Adipocyte (in vitro differentiated cells): ENCODE data around the gene WDR74.
"Not testable (repeated sequence)": the region's sequence is repeated elsewhere in the genome, so short reads cannot be mapped to it uniquely, and the experiment has no call there.

Source experiments
- DNase-seq: peaks from one replicate; pipeline ENCODE4 v3.0.0-alpha.2; 2015; ENCODE audit warnings: low read depth
- H3K27me3 ChIP-seq: replicated peaks from 2 replicates; pipeline ENCODE4 v1.7.0; 2013; ENCODE audit warnings: mild to moderate bottlenecking, low read length, moderate library complexity; ENCODE audit not compliant: control insufficient read depth, insufficient read depth
- H3K36me3 ChIP-seq: 2 replicates; pipeline ENCODE4 v1.7.0; 2013; ENCODE audit warnings: low read length, mild to moderate bottlenecking, moderate library complexity; ENCODE audit not compliant: control insufficient read depth, insufficient read depth, severe bottlenecking
- H3K4me1 ChIP-seq: 2 replicates; pipeline ENCODE4 v1.7.0; 2013; ENCODE audit warnings: mild to moderate bottlenecking, low read length, moderate library complexity; ENCODE audit not compliant: control insufficient read depth, insufficient read depth
- H3K4me3 ChIP-seq: 2 replicates; pipeline ENCODE4 v1.7.0; 2013; ENCODE audit warnings: mild to moderate bottlenecking, low read length, moderate library complexity
- H3K9ac ChIP-seq: 2 replicates; pipeline ENCODE4 v1.7.0; 2013; ENCODE audit warnings: mild to moderate bottlenecking, low read length, moderate library complexity
- H3K9me3 ChIP-seq: 2 replicates; pipeline ENCODE4 v1.7.0; 2013; ENCODE audit warnings: mild to moderate bottlenecking, low read length, moderate library complexity; ENCODE audit not compliant: control insufficient read depth

Gene WDR74

DNA sequence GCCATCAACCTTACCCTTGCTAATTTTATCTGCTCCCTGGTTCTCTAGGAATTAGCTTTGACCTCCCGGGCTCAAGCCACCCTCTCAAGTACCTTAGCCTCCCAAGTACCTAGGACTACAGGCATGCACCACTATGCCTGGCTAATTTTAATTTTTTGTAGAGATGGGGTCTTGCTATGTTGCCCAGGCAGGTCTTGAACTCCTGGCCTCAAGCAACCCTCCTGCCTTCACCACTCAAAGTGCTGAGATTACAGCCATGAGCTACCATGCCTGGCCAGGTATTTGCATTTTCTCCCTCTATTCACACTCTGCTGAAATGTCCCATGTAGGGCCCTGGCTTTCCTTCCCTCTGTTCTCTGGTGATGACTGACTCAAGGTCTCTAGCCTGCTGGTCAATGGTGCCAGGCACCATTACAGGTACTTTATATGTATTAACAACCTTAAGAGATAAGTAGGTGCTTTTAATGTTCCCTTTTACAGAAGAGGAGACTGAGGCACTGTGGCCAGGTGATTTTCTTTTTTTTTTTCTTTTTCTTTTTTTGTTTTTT, 8.5 kb upstream of the WDR74 start:
- Histone ChIP-seq H3K4me1 (peaks cover 2% of the 10 kb centered on the region), H3K36me3 (peaks cover 15% of the 10 kb centered on the region), H3K9ac (no peak overlapping the region), H3K4me3 (no peak overlapping the region), H3K27me3 (no peaks in the 10 kb centered on the region), H3K9me3 (no peaks in the 10 kb centered on the region)
- no peak for DNase-seq

DNA sequence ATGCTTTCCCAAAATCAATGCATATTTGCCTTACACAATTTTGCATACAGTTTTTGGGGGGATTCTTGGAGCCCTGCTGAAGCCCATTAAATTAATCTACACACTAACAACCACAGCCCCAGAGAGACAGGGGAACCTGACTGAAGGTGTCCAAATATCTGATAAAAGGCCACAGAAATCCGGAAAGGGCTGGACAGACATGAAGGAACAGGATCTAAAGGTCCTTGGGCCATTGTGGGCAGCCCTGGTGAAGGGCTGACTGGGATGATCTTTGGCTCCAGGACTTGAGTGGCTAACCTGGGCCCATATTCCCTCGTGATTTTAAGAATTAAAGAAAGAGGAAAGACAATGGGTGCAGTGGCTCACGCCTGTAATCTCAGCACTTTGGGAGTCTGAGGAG, 6.8 kb upstream of the WDR74 start:
- no peaks in the 10 kb centered on the region for H3K27me3 ChIP-seq
- no peak overlapping the region for H3K9ac ChIP-seq
- peaks cover 8% of the 10 kb centered on the region for H3K4me1 ChIP-seq
- H3K36me3 ChIP-seq, result no peaks in the 10 kb centered on the region
- no peak for DNase-seq
- H3K9me3 ChIP-seq, result no peaks in the 10 kb centered on the region
- H3K4me3 ChIP-seq, result no peak overlapping the region

GRCh38 chr11:62844154-62844553, 4.8 kb upstream of the WDR74 start:
- Histone ChIP-seq H3K4me1 (peaks cover 10% of the 10 kb centered on the region), H3K9ac (no peak overlapping the region), H3K36me3 (no peaks in the 10 kb centered on the region), H3K4me3 (no peak overlapping the region), H3K27me3 (no peaks in the 10 kb centered on the region), H3K9me3 (no peaks in the 10 kb centered on the region)
- no peak for DNase-seq

DNA sequence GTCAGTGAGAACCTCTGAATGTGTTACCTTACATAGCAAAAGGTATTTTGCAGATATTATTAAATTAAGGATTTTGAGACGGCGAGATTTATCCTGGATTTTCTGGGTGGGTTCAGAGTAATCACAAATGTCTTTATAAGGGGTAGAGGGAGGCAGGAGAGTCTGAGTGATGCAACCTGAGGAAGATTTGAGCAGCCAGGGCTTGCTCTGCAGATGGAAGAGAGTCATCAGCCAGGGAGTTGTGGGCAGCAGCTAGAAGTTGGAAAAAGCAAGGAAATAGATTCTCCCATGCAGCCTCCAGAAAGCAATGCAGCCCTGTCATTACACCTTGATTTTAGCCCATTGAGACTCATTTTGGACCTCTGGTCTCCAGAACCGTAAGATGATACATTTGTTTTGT, 4.1 kb upstream of the WDR74 start:
- no peak overlapping the region for H3K4me3 ChIP-seq
- no peaks in the 10 kb centered on the region for H3K27me3 ChIP-seq
- H3K36me3 ChIP-seq, result no peaks in the 10 kb centered on the region
- DNase-seq, result no peak
- H3K9me3 ChIP-seq, result no peaks in the 10 kb centered on the region
- H3K4me1 ChIP-seq, result peaks cover 10% of the 10 kb centered on the region
- no peak overlapping the region for H3K9ac ChIP-seq

GRCh38 chr11:62842891-62843290, 3.5 kb upstream of the WDR74 start:
- H3K4me3 ChIP-seq, DNase-seq, H3K27me3 ChIP-seq, H3K9me3 ChIP-seq, H3K36me3 ChIP-seq: not testable (repeated sequence)
- Histone ChIP-seq H3K4me1 (peaks cover 10% of the 10 kb centered on the region), H3K9ac (peak overlapping the region; percentile 95)

DNA sequence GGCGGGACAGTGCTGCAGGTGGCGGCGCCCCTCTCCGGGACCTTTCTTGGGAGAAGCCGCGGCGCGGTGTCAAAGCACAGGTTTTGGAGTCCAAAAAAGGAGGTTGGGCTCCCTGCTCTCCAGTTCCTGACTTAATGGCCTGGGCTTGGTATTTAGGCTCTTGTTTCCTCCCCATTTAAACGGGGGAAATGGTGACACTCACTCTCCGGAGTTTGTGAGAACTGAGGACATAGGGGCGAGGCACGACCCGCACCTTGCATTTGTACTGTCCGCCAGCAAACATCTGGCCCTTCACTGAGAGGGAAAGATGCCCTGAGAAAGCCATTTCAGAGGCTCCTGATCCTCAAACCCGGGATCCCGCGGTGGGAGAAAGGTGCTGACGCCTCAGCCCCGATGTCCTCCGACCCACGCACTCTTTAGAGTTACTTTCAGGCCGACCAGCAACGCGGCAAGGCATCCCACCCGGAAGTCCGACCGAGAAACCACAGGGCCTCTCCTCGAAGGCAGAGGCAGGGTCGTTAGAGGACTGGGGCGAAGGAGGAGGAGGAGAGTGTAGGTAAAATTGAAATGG, 2.9 kb upstream of the WDR74 start:
- H3K9me3 ChIP-seq, result no peaks in the 10 kb centered on the region
- peak; percentile 44 for DNase-seq
- peak overlapping the region; percentile 95 for H3K9ac ChIP-seq
- H3K27me3 ChIP-seq, result no peaks in the 10 kb centered on the region
- H3K4me3 ChIP-seq, result peak overlapping the region; percentile 82
- peaks cover 15% of the 10 kb centered on the region for H3K4me1 ChIP-seq
- H3K36me3 ChIP-seq, result peaks cover 4% of the 10 kb centered on the region

DNA sequence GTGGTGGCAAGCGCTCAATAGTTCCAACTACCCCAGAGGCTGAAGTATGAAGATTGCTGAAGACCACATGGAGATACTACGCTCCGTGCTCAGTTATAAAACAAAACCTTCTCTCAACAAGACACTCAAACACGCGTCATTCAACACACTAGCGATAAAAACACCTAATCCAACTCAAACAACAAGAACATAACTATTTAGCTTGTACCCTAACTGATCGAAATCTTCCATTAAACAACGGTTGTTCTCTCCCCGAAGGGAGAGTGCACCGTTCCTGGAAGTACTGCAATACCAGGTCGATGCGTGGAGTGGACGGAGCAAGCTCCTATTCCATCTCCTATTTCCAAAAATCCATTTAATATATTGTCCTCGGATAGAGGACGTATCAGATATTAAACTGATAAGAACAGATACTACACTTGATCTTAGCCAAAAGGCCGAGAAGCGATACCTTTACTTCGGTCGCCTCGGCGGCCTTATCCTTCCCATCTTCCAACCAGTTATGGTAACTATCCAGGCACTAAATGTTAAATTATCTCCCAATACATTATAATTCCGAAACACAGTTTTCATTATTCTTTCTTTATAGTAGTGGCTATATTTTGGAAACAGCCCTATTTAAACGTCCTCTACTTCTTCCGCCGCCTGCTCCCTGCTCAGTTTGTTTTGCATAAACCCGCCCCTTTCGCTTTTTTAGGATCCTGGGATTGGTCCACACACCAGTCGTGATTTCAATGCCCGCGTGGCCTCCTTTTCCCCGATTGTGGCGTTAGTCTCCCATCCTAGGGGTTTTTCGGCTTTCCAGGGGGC, 2.2 kb upstream of the WDR74 start:
- Histone ChIP-seq H3K9me3 (no peaks in the 10 kb centered on the region), H3K27me3 (no peaks in the 10 kb centered on the region), H3K9ac (peak overlapping the region; percentile 95), H3K36me3 (peaks cover 4% of the 10 kb centered on the region), H3K4me3 (peak overlapping the region; percentile 82), H3K4me1 (peaks cover 15% of the 10 kb centered on the region)
- peak; percentile 97 for DNase-seq

GRCh38 chr11:62840721-62841360, 1.5 kb upstream of the WDR74 start:
- DNase-seq, result peak; percentile 90
- H3K4me1 ChIP-seq, result peaks cover 15% of the 10 kb centered on the region
- H3K4me3 ChIP-seq, result peak overlapping the region; percentile 90
- H3K9ac ChIP-seq, result peak overlapping the region; percentile 92
- H3K27me3 ChIP-seq, H3K9me3 ChIP-seq, H3K36me3 ChIP-seq: not testable (repeated sequence)

DNA sequence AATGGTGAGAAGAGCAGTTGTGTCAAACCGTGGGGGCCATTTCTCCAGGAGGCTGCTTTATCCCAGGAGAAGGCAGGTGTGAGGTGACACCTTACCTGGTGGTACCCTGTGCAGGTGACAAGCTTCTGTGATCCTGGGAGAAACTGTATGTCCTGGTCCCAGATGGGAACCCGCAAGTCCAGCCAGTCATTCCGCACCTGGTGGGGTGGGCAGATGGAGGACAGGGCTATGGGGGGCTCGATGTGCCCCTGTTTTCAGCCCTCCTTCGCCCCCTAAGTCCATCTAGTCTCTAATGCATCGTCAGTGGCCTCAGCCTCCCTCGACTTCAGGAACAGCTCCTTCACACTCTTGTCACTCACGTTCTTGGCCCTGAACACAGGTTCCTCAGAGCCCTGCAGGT, 4.1 kb downstream of the WDR74 start:
- H3K36me3 ChIP-seq, result peaks cover 35% of the 10 kb centered on the region
- H3K9me3 ChIP-seq, result no peaks in the 10 kb centered on the region
- DNase-seq, result no peak
- no peak overlapping the region for H3K4me3 ChIP-seq
- H3K9ac ChIP-seq, result no peak overlapping the region
- peaks cover 21% of the 10 kb centered on the region for H3K4me1 ChIP-seq
- no peaks in the 10 kb centered on the region for H3K27me3 ChIP-seq

DNA sequence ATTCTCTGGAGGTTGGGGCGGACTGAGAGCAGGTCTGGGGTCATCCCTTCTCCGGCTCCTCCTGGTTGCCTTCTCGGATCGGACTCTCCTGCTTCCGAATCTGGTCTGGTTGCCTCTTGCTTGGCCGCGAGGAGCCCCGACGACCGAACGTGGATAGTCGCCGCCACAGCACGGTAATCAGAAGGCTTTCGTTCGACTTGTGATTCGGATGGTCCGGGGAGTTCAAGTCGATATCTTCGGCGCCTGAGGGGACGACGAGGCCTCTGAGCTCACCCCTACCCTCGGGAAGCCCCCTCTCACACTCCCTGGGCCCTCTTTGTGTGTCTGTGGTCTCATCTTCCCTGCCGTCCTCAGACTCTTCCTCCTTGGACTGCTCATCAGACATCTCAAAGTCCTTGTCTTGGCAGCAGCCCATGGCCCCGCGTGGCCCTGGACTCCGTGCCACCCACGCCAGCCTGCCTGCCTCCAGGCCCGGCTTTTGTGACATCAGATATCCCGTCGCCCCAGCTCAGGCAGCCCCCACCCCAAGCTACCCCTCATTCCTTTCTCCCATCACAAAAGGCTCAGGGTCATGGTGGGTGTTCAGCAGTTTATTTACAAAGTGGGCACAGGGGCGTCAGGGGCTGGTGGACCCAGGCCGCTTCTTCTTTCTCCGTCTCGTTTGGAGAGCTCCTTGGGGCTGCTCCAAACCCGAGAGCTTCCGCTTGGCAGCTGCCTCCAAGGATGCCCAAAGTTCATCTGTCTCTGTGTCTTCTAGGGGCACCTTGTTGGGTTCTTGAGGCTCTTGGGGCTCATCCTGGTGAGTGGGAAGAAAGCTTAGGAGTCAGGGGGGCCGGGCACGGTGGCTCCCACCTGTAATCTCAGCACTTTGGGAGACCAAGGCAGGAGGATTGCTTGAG, 6.8 kb downstream of the WDR74 start, which contains the start of gene TEX54:
Gene TEX54 (minus strand): TSS at position 506 of the 899 bp plus-strand sequence.
- Histone ChIP-seq H3K27me3 (no peaks in the 10 kb centered on the region), H3K36me3 (peaks cover 47% of the 10 kb centered on the region), H3K4me3 (peak within 1 kb of the TSS; percentile 97), H3K9me3 (no peaks in the 10 kb centered on the region), H3K4me1 (peaks cover 23% of the 10 kb centered on the region), H3K9ac (peak within 1 kb of the TSS; percentile 98)
- peak; percentile 64 for DNase-seq
